T follicular helper cell (primary cell): ENCODE results near the gene DNAH12.
A peak's percentile ranks its signal among the peaks of the same experiment; 100 is the strongest.
"Not testable (repeated sequence)": the region's sequence is repeated elsewhere in the genome, so short reads cannot be mapped to it uniquely, and the experiment has no call there.

Experiments
- DNase-seq: peaks from one replicate; pipeline ENCODE4 v3.0.0-alpha.2; 2020; ENCODE audit warnings: low read depth

Gene DNAH12

DNA sequence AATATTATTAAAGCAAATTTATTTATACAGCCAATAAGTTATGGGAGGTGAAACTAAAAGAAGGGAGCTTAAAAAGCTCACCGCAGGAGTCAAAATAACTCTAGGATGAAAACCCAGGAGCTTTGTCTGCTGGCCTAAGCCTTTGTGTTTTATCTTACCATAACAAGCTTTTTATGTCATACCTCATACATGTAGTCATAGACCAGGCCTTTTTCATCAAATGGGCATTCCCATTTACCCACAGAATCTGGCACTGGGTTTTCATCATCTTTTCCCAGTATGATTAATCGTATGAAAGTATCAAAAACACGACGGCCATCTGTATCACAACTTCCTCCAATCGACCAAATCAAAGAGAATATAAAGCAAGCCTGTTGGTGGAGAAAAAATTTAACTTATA, 122.8 kb downstream of the DNAH12 start:
- DNase-seq, result no peak

DNA sequence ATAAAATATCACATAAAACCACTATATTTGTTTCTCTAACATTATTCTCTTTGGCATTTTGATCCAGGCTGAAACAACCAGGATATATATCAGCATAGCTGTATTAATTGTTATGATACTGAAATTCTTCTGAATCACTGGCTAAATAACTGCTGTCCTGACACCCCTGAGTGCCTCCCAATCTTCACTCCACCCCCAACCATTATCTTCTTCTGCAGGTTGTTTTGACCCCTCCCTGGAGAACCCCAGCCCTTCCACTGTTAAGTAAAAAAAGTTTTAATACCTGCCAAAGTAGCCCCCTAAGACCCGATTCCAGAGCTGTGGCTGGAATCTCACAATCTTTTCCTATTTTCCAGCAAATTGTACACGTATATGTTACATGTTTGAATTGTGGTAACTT, 124.1 kb downstream of the DNAH12 start:
- DNase-seq, result no peak

DNA sequence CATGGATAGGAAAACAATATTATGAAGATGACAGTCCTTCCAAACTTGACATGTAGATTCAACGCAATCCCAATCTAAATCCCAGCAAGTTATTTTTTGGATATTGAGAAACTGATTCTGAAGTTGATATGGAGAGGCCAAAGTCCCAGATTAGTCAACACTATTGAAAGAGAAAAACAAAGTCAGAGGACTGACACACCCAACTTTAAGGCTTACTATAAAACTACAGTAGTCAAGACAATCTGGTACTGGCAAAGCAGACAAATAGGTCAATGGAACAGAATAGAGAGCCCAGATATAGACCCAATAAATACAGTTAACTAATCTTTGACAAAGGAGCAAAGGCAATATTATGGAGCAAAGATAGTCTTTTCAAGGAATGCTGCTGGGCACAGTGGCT, 132.4 kb downstream of the DNAH12 start:
- no peak for DNase-seq

GRCh38 chr3:57409471-57409870, 134.7 kb downstream of the DNAH12 start:
- no peak for DNase-seq

GRCh38 chr3:57402675-57403074, 141.5 kb downstream of the DNAH12 start:
- no peak for DNase-seq

- DNase-seq, result peak; percentile 39
These were observed 146.7 kb downstream of the DNAH12 start for GRCh38 chr3:57397175-57398026.

- no peak for DNase-seq
These were observed 150.2 kb downstream of the DNAH12 start for GRCh38 chr3:57393977-57394376.

DNA sequence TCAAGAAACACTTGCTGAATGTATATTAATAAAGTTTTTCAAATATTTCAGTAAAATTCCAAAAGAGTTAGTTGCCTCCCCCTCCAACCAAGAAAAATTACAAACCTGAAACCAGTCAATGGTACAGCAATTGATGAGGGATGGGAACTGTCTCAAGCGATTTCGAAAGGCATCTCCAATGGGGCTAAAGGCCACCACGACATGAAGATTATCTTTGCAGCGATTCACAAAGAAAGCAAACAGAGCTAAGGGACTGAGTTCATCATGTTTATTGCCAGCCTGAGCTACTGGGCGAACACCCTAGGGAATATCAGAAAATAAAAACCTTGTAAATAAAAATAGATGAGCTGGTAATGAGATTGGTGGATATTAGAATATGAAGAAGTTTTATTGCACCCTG, 152.4 kb downstream of the DNAH12 start:
- no peak for DNase-seq

DNA sequence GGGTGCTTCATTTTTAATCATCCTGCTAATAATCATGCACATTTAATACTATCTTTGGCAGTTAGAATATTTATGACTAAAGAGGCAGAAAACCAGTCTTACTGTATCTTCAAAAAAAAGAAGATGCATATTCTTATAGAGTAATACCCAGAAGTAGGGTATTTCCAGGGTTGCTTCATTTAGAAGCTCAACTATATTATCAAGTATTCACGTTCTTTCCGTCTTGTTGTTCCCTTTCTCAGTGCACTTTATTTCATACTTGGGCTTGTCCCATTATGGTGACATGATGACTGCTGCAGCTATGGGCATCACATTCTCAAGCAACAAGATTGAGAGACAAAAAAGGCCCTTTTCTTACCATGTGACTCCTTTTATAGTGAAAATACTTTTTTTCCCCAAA, 154.9 kb downstream of the DNAH12 start:
- no peak for DNase-seq

DNA sequence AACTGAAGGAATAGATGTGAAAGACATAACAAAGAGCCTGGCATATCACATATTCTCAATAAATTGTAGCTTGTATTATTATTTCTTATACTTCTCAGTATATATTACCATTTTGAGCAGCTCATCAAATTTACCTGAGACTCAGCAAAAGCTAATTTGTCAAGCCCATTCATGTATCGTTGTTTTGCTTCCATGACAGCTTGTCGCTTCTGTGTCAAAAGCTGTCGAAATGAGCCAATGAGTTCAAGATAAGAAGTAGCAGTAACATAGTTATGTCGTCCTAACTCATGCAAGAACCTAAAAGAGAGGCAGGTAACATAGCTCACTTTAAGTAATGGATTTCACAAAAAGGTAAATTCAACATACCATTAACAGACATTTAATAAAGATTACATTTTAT, 157.8 kb downstream of the DNAH12 start:
- DNase-seq, result no peak

DNA sequence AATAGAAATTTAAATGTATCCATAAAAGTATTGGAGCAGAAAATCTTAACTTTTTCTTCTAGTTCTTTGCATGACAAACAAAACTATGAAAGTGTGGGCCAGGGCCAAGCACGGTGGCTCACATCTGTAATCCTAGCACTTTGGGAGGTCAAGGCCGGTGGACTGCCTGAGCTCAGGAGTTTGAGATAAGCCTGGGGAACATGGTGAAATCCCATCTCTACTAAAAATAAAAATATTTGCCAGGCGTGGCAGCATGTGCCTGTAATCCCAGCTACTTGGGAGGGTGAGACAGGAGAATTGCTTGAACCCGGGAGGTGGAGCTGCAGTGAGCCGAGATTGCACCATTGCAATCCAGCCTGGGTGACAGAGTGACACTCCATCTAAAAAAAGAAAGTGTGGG, 158.6 kb downstream of the DNAH12 start:
- DNase-seq, result no peak

DNA sequence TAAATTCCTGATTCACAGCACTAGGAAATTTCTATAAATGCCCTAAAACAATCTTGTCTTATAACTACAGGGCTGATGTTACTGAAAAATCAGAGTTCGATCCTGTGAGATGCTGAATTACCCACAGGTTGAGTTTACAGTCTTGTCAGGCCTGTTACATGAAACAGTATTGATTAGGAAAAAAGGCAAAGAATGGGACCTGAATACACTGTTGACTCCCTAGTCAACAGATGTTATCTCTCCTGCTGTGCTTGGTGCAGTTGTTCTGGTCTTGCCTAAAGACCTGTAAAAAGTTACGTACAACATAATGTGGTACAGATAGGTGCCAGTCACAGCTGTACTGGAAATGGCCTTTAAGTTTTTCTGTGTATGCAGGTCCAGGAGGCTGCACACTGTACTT, 160.3 kb downstream of the DNAH12 start:
- DNase-seq, result no peak

GRCh38 chr3:57383406-57383805, 160.7 kb downstream of the DNAH12 start:
- DNase-seq, result no peak

DNA sequence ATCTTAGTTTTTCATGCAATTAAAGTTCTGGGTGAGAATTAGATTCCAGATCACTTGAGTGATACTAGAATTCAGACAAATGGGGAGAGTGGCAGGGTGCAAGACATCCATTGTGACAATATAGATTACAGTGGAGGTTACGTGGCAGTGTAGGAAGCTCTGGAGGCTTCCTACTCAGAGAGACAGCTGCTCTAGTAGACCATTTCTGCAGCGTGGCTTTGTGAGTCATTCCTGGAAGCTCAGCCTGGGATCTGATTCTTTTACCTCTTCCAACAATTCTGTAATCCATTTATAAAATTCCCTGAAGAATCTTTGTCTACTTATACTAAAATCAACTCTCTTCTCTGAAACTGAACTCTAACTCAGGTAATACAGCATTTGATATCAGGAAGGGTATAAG, 161.2 kb downstream of the DNAH12 start:
- DNase-seq, result no peak

DNA sequence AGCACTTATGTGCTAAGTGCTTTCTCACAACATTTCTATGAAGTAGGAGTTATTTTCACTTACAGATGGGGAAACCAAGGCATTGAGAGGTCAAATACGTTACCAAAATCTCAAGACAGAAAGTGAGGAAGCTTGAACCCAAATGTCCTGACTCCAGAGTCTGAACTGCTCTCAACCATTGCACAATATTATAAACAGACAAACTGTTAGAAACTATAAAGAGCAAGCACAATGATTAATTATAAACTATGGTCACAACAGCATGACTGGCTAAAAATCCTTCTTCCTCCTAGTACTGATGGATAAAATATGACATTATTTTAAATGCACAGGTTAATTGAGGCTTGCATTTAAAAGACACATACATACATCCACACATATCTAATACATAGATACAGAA, 173.8 kb downstream of the DNAH12 start:
- DNase-seq, result no peak

GRCh38 chr3:57365089-57365488, 179.1 kb downstream of the DNAH12 start:
- DNase-seq, result not testable (repeated sequence)

DNA sequence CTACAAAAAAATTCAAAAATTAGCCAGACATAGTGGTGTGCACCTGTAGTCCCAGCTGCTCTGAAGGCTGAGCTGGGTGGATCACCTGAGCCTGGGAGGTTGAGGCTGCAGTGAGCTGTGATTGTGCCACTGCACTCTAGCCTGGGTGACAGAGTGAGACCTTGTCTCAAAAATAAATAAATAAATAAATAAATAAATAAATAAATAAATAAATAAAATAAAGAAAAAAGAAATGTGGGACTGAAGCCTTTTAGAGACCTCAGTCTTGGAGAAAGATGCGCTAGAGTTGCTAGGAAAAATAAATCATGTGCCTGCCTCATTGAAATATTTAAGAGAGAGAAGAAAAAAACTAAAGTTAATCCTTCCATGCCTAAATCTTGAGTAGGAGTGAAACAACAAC, 187.9 kb downstream of the DNAH12 start:
- not testable (repeated sequence) for DNase-seq

- no peak for DNase-seq
These were observed 189.4 kb downstream of the DNAH12 start for GRCh38 chr3:57354768-57355167.

GRCh38 chr3:57350271-57350670, 193.9 kb downstream of the DNAH12 start:
- DNase-seq, result no peak

DNA sequence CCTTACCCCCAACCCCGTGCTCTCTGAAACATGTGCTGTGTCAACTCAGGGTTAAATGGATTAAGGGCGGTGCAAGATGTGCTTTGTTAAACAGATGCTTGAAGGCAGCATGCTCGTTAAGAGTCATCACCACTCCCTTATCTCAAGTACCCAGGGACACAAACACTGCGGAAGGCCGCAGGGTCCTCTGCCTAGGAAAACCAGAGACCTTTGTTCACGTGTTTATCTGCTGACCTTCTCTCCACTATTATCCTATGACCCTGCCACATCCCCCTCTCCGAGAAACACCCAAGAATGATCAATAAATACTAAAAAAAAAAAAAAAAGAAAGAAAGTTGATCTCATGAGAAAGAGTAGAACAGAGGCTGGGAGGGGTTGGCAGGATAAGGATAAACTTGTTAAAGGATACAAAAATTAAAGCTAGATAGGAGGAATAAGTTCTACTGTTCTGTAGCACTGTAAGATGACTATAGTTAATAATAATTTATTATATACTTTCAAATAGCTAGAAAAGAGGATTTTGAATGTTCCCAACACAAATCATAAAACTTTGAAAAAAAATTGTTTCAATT, 205.0 kb downstream of the DNAH12 start:
- not testable (repeated sequence) for DNase-seq

DNA sequence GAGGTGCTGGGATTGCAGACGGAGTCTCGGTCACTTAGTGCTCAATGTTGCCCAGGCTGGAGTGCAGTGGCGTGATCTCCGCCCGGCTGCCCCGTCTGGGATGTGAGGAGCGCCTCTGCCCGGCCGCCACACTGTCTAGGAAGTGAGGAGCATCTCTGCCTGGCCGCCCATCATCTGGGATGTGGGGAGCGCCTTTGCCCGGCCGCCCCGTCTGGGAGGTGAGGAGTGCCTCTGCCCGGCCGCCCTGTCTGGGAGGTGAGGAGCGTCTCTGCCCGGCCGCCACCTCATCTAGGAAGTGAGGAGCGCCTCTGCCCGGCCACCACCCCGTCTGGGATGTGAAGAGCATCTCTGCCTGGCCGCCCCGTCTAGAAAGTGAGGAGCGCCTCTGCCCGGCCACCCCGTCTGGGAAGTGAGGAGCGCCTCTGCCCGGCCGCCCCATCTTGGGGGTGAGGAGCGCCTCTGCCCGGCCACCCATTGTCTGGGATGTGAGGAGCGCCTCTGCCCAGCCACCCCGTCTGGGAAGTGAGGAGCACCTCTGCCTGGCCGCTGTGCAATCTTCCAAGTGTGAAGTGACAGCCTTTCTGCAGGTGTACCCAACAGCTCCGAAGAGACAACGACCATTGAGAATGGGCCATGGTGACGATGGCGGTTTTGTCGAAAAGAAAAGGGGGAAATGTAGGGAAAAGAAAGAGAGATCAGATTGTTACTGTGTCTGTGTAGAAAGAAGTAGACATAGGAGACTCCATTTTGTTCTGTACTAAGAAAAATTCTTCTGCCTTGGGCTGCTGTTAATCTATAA, 205.7 kb downstream of the DNAH12 start:
- not testable (repeated sequence) for DNase-seq

GRCh38 chr3:57335283-57335938, 208.7 kb downstream of the DNAH12 start:
- no peak for DNase-seq
